ENCODE results near the gene SYVN1. TPM values are rescaled to one million over a fixed set of nuclear protein-coding genes. Genes with fewer than 3 reads are reported as not detected.

The SYVN1 gene
- total and polyA plus RNA-seq, 2 donors (not counting 3 experiments of a cell fraction or from before 2014, with no cell fraction given), result 34.5 to 45.1 TPM

DNA sequence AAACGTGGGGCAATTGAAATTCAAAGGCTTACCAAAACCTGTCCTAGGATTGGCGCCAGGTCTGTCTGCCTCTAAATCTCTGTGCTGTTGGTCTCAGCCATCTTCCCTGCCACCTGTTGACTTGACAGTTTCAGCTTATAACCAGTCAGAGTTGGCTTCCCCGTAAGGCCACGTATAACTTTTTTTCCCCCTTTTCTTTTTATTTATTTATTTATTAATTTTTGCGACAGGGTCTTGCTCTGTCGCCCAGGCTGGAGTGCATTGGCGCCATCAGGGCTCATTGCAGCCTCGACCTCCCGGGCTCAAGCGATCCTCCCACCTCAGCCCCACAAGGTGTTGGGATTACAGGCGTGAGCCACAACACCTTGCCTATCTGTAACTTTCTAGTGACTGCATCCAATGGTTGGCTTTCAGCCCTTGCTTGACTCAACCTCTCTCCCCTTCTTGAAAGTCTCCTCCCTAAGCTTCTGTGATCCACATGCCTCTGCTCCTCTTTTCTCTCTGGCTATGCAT is 1.4 kb upstream of the SYVN1 start:
- no TSS peak for BruUV-seq (replicated peaks)
- ChIA-PET CTCF (interaction anchor here (0.9 to 4.0 kb wide), 10 partner anchors 9 to 180 kb away, joined by 3 to 27 read pairs (median 4); partner anchors contain the start of genes CAPN1 and TM7SF2), POLR2A (interaction anchor here (0.9 to 1.4 kb wide), 2 partner anchors 14 to 18 kb away, joined by 3 to 7 read pairs; partner anchors contain the start of genes FAU, MRPL49 and ZNHIT2)
- H3K9me1 ChIP-seq (replicated peaks; ENCODE audit: control insufficient read depth, extremely low read depth, insufficient read depth, low read length), result no peaks in the 10 kb centered on the region
- H3K79me2 ChIP-seq (ENCODE audit: control insufficient read depth, insufficient read depth, low read length), result peaks cover 14% of the 10 kb centered on the region
- H3K4me1 ChIP-seq (ENCODE audit: control insufficient read depth, extremely low read depth, insufficient read depth, low read length), result peaks cover 12% of the 10 kb centered on the region
- TF ChIP-seq POLR2AphosphoS5 (IDR thresholded peaks at IDR 0.05; ENCODE audit: insufficient read depth, low read depth, low read length) (no peak), GATA2 (IDR thresholded peaks at IDR 0.05; ENCODE audit: insufficient read depth, insufficient read length, low read depth, low read length) (no peak), FOS (IDR thresholded peaks at IDR 0.05; ENCODE audit: borderline replicate concordance, insufficient read depth, low read length) (no peak), MYC (IDR thresholded peaks at IDR 0.05; ENCODE audit: low read depth, low read length) (no peak), POLR2A (IDR thresholded peaks at IDR 0.05; ENCODE audit: low read depth, low read length) (no peak), EZH2 (IDR thresholded peaks at IDR 0.05; ENCODE audit: borderline replicate concordance, low read depth, low read length, severe bottlenecking) (no peak), JUN (IDR thresholded peaks at IDR 0.05; ENCODE audit: borderline replicate concordance, insufficient read depth, insufficient read length, low read depth) (no peak)
- TF ChIP-seq, protein P1, sequence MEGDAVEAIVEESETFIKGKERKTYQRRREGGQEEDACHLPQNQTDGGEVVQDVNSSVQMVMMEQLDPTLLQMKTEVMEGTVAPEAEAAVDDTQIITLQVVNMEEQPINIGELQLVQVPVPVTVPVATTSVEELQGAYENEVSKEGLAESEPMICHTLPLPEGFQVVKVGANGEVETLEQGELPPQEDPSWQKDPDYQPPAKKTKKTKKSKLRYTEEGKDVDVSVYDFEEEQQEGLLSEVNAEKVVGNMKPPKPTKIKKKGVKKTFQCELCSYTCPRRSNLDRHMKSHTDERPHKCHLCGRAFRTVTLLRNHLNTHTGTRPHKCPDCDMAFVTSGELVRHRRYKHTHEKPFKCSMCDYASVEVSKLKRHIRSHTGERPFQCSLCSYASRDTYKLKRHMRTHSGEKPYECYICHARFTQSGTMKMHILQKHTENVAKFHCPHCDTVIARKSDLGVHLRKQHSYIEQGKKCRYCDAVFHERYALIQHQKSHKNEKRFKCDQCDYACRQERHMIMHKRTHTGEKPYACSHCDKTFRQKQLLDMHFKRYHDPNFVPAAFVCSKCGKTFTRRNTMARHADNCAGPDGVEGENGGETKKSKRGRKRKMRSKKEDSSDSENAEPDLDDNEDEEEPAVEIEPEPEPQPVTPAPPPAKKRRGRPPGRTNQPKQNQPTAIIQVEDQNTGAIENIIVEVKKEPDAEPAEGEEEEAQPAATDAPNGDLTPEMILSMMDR (IDR thresholded peaks at IDR 0.05; ENCODE audit: extremely low read depth in 1 of 2, insufficient read depth in 1 of 2, low read depth in 1 of 2, low read length in 2 of 2), result no peak
- TF ChIP-seq, protein P2, sequence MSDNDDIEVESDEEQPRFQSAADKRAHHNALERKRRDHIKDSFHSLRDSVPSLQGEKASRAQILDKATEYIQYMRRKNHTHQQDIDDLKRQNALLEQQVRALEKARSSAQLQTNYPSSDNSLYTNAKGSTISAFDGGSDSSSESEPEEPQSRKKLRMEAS (IDR thresholded peaks at IDR 0.05; ENCODE audit: insufficient read depth, insufficient read length), result no peak
- peak overlapping the region; percentile 62 for H3K4me2 ChIP-seq (ENCODE audit: insufficient read depth, low read length)
- no peaks in the 10 kb centered on the region for H3K9me3 ChIP-seq (replicated peaks; ENCODE audit: control insufficient read depth, insufficient read depth, low read length)
- peaks cover 0 to 9% of the 10 kb centered on the region in 2 experiments for H3K27me3 ChIP-seq (ENCODE audit: control insufficient read depth in 2 of 2, insufficient read depth in 2 of 2, low read length in 2 of 2)
- intact Hi-C loops (cut with micrococcal nuclease) (loop anchor here (1.0 kb wide), 1 partner anchor 13 kb away; the partner anchor contains the start of genes FAU and MRPL49), dilution Hi-C loops (cut with MboI; ENCODE audit: extremely low pct_ligation_motif_present, low sequenced_read_pairs) (no loop called here)
- peak overlapping the region in 2 of 3 experiments; percentile 51 to 62 for H3K4me3 ChIP-seq (replicated peaks in 1 of 3; ENCODE audit: insufficient read depth in 1 of 3, low read depth in 1 of 3, low read length in 3 of 3)
- no peak overlapping the region for H3K27ac ChIP-seq (ENCODE audit: insufficient read depth, low read depth, low read length)
- no peaks in the 10 kb centered on the region for H4K20me1 ChIP-seq (replicated peaks; ENCODE audit: control insufficient read depth, extremely low read depth, insufficient read depth, low read length)
- no peak for DNase-seq (ENCODE audit: low read depth, low spot score)
- peak; percentile 21 for FAIRE-seq
- peak overlapping the region; percentile 42 for H2AFZ ChIP-seq (ENCODE audit: low read depth, low read length)
- H3K9ac ChIP-seq (replicated peaks; ENCODE audit: extremely low read depth, insufficient read depth, low read length), result no peak overlapping the region
- H3K36me3 ChIP-seq (ENCODE audit: control insufficient read depth in 2 of 2, extremely low read depth in 1 of 2, insufficient read depth in 2 of 2, low read length in 2 of 2), result peaks cover 0 to 16% of the 10 kb centered on the region in 2 experiments

Data from endothelial cell of umbilical vein (primary cell).